GM18909 (cell line): ENCODE measurements around the gene ETV7.
A peak's percentile ranks its signal among the peaks of the same experiment; 100 is the strongest.
"Not testable (repeated sequence)": the region's sequence is repeated elsewhere in the genome, so short reads cannot be mapped to it uniquely, and the experiment has no call there.

Experiments used
- ATAC-seq: cut with Tn5 transposase; IDR thresholded peaks from one replicate; pipeline ENCODE4 v1.9.1; 2021; ENCODE audit warnings: mild to moderate bottlenecking; ENCODE audit not compliant: unreplicated experiment, poor library complexity

ETV7 gene

DNA sequence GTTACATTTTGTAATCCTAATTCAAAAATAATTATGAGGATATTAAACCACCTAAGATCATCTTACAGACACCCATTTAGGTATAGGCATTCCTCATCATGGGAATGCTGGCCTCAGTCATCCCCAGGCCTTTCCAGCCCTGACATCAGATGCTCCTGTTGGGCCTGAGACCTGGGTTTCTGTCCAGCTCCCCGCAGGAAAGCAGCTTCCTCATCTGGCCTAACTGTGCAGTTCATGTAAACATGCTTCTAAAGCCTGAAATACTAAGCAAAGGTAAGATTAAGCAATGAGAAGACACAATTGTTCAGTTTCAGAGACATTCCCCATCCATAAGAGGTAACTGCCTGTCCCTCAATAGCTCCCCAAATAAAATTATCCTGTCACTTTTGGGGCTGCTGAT is 19.0 kb downstream of the ETV7 start:
- ATAC-seq = no peak

DNA sequence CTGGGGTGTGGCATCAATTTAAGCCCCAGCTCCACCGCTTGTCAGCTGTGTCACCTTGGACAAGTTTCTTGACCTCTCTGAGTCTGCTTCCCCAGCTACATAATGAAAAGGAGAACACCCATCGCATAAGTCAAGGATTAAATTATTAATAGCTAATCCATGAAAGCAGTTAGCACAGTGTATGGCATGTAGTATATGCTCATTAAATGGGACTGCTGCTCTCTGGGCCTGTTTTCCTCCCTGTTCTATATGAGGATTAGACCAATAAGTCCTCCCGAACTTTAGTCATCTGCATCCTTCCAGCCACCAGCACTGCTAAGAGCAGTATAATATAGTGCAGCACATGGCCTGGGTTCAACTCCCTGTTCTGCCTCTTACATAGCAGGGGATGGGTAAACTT is 19.7 kb downstream of the ETV7 start:
- no peak for ATAC-seq

DNA sequence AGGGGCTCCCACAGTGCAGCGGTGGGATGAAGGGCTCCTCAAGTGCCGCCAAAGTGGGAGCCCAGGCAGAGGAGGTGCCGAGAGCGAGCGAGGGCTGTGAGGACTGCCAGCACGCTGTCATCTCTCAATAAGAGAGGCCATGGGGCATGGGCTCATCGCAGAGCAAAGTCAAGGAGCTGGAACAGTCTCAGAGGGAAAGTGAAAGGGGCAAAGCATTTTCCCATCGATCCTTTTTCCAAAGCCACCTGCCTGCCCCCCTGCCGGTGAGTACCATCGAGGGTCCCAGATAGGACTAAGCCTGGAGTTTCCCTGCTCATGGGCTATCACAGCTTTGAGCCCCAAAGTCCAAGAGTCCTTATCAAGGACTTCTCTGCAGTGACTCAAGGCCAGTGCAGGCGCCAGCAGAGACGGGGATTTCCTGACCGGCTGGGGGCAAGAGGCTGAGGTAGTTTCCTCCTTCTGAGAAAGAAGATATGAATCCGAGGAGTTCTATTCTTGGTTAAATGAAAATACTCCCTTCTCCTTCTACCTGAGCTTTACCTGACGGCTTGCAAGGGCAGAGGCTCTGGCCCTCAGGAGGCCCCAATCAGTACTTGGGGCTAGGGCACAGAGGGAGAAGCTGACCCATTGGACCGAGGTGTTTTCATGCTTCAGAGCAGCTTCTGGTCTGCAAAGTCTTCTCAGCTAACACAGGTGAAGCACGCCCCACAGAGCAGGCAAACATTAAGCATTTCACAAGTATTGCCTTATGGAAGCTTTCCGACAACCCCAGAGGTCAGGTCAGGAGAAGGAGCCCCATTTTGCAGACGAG is 22.6 kb downstream of the ETV7 start:
- no peak for ATAC-seq

DNA sequence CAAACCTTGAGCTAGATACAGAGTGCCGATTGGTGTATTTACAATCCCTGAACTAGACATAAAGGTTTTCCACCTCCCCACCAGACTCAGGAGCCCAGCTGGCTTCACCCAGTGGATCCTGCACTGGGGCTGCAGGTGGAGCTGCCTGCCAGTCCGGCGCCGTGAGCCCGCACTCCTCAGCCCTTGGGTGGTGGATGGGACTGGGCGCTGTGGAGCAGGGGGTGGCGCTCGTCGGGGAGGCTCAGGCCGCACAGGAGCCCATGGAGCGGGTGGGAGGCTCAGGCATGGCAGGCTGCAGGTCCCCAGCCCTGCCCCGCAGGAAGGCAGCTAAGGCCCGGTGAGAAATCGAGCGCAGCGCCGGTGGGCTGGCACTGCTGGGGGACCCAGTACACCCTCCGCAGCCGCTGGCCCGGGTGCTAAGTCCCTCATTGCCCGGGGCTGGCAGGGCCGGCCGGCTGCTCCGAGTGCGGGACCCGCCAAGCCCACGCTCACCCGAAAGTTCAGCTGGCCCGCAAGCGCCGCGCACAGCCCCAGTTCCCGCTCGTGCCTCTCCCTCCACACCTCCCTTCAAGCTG is 23.3 kb downstream of the ETV7 start:
- ATAC-seq = not testable (repeated sequence)

DNA sequence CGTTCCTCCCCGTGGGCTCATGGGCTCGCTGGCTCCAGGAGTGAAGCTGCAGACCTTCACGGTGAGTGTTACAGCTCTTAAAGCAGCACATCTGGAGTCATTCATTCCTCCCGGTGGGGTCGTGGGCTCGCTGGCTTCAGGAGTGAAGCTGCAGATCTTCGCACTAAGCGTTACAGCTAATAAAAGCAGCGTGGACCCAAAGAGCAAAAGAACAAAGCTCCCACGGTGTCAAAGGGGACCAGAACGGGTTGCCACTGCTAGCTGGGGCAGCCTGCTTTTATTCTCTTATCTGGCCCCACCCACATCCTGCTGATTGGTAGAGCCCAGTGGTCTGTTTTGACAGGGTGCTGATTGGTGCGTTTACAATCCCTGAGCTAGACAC is 24.1 kb downstream of the ETV7 start:
- not testable (repeated sequence) for ATAC-seq

DNA sequence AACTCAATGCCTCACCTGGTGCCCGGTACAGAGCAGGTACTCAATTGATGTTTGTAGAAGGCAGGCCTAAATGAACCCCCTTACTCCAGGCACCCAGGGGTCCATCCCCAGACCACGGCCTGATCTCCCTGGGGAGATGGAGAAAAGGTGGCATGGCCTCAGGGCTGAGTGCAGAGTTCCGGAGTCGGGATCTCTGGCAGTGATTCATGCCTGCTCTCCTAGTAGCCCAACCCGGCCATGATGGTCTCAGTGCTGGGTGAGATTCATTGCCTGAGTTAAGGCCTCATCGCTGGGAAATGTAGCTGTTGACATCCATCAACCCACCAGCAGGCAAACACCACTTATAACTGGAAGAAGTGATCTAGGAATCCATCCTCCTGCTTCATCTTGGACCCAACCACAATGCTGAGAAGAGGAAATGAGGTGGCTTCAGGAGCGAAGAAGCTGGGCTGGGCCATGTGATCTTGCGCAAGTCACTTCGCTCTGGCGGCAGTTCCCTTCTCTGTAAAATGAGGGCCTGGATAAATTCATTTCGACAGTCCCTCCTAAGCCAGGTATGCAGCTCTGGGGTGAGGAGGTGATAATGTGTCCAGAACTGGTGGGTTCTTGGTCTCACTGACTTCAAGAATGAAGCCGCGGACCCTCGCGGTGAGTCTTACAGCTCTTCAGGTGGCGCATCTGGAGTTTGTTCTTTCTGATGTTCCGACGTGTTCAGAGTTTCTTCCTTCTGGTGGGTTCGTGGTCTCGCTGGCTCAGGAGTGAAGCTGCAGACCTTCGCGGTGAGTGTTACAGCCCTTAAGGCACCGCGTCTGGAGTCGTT is 24.7 kb downstream of the ETV7 start:
- no peak for ATAC-seq

DNA sequence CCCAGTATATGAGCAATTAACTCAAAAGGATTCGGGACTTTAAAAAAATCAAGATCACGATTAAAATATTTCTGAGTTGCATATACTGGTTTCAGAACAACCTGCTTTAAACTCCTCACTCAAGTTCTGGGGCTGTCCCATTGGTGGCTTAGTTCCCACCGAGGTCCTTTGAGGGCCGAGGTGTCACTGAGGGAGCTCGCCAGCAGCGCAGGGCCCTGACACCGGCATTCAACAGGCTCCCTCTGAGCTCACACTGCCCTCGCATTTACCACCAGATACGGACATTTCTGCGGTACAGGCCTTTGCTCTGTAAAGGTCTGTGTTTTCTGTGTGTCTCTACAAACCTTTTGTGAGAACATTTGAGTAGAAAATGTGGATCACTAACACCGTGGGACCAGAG is 26.4 kb downstream of the ETV7 start:
- ATAC-seq = peak; percentile 21

DNA sequence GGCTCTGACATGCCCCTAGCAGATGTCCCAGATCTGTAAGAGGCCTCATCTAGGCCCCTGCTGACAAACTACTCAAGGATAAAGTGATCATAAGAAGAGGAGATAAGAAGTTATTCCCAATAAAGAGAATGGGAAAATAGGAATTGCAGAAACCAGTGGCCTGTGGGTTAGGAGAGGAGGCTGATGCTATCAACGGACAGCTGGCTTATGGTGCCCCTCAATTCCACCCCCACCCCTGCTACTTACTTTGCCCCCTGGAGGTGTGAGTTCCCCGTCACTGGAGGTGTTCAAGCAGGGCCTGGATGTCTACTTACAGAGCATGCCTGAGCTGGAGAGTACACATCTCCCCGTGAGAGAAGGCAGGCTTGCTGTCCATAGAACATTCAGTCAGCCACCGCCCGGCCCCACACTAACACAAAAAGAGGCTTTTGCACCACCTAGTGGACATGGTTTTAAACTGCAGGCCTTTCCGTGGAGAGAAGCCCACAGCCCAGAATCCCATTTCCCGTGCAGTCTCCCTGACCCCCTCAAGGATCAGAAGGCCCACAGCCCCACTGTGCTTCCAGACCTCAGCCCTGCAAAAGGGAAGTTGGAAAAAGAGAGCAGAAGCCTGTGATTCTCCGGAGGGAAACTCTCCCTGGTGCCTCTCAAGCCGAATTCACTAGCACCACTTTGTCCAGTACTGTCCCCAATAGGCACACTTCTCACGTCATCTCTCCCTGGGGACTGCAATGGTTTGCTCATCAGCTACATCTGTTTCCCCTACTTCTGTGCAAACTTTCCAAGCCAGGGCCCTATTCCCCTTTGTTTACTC is 27.0 kb downstream of the ETV7 start:
- peak; percentile 46 for ATAC-seq

DNA sequence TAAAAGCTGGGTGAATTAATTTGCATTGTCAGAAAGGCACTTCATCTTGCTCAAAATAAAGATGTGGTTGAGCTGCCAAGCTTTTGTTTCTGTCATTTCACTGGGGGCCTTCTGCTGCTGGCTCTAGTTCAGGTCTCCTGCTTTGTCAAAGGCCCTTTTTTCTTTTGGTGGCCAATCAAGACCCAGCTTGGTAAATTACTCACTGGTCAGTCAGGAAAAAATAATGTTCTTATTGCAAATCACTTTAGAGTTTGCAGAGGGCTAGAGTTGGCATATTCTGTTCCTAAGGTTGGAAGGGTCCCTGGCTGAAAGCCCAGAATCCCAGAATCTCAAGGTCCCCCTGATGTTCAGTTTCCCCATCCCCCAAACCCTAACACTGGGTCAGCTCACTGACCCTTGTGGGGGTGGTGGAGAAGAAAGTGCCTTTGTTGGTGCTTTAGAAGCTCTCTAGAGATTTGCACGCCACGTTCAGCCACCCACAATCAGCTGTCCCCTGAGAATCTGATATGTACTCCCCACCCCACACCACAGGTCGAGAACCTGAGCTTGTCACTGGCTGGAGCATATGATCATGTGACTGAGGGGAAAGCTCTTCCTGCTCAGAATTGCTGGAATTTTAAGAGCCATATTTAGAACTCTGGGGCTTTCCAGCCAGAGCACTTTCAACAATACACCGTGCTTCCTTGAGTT is 29.1 kb downstream of the ETV7 start:
- ATAC-seq = no peak

DNA sequence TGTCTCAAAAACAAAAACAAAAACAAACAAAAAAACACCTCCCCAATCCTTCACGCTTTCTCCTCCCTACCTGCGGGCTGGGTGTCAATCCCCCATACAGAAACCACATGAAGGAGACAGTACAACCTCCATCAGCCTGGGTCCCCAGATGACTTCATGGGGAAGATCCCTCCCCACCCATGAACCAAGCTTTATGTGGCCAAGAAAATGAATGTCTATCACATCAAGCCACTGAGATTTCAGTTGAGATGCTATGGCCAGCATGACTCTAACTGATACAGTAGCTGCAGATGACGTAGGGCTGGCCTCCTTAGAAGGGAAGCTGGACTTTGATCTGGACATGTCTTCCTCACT is 29.6 kb downstream of the ETV7 start:
- ATAC-seq = no peak

DNA sequence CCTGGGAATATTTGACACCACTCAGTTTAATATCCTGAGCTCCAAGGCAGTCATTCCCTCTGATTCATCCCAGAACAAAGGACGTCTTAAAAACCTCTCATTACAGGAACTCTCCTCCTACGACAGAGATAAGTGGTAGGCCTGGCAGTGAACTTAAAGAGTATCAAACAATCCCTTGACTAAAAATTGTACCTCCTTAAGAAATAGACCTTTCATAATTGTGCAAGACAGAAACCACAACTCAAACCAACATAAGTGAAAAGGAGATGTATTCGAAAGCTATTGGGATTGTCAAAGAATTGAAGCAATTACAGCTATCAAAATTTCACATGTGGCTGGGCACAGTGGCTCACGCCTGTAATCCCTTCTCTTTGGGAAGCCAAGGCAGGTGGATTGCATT is 31.6 kb downstream of the ETV7 start:
- no peak for ATAC-seq

DNA sequence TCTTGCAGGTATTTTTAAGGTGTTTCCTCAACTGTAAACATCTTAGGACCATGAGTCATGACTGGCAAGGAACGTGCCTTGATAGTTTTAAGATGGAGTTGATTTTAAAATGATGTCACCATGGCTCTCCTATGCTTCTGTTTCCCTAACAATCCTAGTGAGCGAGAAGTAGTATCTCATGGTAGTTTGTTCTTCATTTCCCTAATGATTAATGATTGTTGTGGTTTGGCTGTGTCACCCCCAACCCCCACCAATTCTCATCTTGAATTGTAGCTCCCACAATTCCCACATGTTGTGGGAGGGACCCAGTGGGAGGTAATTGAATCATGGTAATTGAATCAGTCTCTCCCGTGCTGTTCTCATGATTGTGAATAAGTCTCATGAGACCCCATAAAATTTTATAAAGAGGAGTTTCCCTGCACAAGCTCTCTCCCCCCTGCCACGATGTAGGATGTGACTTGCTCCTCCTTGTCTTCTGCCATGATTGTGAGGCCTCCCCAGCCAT is 34.0 kb downstream of the ETV7 start:
- no peak for ATAC-seq

DNA sequence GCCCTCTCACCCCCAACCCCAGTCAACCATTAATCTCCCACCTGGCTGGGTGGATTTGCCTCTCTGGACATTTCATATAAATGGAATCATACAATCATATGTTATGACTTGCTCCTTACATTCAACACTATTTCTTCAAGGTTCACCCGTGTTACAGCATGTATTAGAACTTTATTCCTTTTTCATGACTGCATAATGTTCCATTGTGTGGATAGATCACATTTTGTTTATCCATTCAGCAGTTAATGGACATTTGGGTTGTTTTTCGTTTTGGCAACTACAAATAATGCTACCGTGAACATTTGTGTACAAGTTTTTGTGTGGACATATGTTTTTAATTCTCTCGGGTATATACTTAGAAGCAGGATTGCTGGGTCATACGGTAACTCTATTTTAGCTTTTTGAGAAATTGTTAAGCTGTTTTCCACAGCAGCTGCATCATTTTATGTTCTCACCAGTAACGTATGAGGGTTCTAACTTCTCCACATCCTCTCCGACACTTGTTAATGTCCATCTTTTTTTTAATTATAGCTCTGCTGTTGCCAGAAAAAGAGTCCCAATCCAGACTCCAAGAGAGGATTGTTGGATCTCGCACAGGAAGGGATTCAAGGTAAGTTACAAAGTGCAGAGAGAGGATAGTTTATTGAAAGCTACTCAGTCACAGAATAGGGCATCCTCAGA is 34.9 kb downstream of the ETV7 start:
- no peak for ATAC-seq

DNA sequence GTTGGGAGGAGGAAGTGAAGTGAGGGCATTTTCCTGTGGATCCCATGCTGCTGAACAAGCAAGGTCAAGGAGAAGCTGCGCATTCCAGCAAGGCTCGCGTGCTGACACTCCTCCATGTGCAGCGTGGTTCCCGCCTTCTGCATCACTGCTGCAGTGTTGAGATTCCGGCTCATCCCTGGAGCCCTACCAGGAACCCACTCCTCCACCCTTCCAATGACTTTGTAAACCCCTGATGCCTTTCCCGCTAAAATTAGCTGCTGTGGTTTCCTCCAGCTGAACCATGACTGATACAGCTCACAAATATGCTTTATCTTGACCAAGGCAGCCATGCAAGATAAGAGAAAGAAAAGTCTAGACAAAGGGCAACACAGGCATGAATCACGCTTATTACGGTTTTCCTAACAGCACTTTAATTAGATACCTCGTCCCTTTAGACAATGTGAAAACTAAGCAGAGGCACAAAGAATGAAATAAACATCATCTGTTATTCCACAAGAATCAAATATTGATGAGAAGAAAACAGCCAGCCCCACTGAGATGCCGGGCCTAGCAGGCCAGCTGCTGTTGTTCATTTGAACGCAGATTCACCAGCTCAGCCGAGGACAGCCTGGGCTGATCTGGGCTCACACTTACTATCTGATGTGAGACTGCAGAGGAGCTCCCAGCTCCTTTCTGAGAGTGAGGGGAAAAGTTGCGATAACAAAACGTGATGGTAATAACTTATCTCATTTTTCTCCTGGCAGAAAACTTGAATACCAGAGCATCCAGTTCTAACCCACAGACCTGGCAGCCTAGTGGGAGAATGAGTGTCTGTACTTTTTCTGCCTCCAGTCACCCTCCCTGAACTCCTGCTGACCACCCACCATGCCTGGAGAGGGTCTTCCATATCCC is 36.5 kb downstream of the ETV7 start:
- ATAC-seq = no peak

DNA sequence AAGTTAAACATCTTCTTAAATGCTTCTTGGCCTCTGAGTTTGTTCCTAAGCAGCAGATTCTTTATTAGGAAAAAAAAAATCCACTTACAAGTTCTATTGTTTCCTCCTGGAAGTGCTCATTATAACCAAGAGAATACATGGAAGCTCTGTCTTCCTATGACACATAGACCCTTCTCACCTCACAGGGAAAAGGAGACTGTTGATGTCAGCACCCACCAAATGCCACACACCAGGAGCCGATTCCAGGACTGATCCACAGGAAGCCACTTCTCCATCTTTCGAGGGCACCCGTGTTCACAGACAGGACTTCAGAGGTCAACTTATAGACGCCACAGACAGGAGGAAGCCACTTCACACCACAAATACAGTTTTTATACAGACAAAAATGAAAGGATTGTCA is 37.4 kb downstream of the ETV7 start:
- ATAC-seq = no peak

DNA sequence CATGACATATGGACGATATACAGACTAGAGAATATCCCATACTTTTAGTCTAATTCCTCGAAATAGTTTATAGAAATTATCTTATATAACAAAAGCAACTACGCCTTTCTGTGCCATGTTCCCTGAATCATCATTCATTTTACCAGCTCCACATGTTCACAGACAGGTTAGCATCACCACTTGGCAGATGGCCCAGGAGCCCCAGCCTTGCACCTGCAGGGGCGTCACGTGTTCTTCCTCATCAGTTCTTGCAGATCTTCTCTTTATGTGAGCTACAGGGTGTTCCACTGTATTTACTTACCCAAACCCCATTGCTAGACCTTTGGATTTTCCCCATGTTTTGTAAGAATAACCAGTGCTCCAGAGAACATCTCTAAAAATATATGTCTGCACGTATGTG is 38.2 kb downstream of the ETV7 start:
- no peak for ATAC-seq

DNA sequence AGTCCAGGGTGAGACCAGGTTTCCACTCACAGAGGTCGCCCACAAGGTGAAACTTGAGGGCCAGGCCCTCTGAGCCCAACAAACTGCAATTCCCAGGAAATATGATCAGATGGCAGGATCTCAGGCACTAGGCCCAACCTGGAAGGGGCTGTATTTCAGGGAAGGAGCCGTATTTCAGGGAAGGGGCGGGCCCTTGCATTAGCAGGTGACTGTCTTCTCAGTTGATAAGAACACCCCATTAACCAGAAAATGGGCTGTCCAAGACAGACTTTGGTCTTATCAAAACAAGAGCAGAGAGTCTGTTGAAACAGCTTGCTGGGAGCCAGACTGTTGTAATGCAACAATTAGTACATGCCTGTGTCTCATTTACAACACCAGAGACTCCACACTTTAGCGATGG is 39.8 kb downstream of the ETV7 start:
- no peak for ATAC-seq

DNA sequence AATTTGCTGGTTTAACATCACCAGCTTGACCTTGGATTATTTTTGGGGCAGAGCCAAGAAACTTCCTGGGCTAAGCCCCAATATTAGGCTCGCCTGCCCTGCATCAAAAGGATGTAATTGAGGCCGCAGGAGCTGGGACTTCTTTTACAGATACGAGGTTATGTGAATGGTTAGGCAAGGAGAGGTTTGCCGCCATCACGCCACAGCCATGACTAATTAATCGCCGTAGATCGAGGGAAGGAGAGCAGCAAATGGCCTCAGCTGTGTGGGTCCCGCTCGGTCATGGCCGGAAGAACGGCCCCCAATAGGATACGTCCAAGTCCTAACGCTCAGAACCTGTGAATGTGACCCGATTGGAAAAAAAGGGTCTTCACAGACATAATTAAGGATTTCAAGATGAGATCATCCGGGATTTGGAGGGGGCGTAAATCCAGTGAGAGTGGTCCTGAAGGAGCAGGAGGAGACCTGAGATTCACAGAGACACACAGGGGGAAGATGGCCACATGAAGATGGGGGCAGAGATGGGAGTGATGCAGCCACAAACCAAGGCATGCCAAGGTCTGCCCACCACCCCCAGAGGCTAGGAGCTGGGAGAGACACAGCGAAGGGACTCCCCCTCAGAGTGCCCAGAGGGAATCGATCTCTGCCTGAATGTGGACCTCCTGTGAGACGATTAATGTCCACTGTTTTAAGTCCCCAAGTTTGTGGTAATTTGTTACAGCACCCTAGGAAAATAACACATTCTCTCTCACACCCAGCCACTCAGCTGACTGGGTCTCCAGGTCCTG is 40.8 kb downstream of the ETV7 start:
- ATAC-seq = no peak
